Type B pancreatic cell (in vitro differentiated cells): ENCODE measurements around the gene RNASE8. TPM values are rescaled to one million over a fixed set of nuclear protein-coding genes. Genes with fewer than 3 reads are reported as not detected.
A peak's percentile ranks its signal among the peaks of the same experiment; 100 is the strongest.

ENCODE experiments used
- DNase-seq: peaks from one replicate; pipeline ENCODE4 v3.0.0; 2021; ENCODE audit warnings: mixed read lengths; ENCODE audit not compliant: unreplicated experiment; ENCODE audit errors: extremely low spot score
- H3K27ac Mint-ChIP-seq: 2 replicates; pipeline ENCODE4 v1.8.0; 2021; ENCODE audit warnings: mild to moderate bottlenecking, mixed read lengths
- H3K27me3 Mint-ChIP-seq: 2 replicates; pipeline ENCODE4 v1.8.0; 2021; ENCODE audit warnings: mixed read lengths
- H3K36me3 Mint-ChIP-seq: 2 replicates; pipeline ENCODE4 v1.8.0; 2021; ENCODE audit warnings: mixed read lengths
- H3K4me1 Mint-ChIP-seq: one replicate; pipeline ENCODE4 v1.8.0; 2021; ENCODE audit warnings: mixed read lengths; ENCODE audit not compliant: unreplicated experiment
- H3K4me3 Mint-ChIP-seq: 2 replicates; pipeline ENCODE4 v1.8.0; 2021; ENCODE audit warnings: mild to moderate bottlenecking, mixed read lengths
- H3K9me3 Mint-ChIP-seq: 2 replicates; pipeline ENCODE4 v1.8.0; 2021; ENCODE audit warnings: mixed read lengths
- total RNA-seq: library from RNA; stranded (reverse); gene quantifications from 2 replicates; pipeline ENCODE4 v1.2.1, GENCODE V29; 2021; ENCODE audit warnings: low replicate concordance
- TF ChIP-seq, protein P1 (sequence below): fragments of 200-600 bp; sonication (generic); conservative IDR thresholded peaks from 2 replicates; pipeline ENCODE4 v1.5.0; 2021; ENCODE audit warnings: antibody characterized with exemption, mild to moderate bottlenecking

RNASE8 gene
- total RNA-seq, 1 donor from 2014 or later, result not detected

DNA sequence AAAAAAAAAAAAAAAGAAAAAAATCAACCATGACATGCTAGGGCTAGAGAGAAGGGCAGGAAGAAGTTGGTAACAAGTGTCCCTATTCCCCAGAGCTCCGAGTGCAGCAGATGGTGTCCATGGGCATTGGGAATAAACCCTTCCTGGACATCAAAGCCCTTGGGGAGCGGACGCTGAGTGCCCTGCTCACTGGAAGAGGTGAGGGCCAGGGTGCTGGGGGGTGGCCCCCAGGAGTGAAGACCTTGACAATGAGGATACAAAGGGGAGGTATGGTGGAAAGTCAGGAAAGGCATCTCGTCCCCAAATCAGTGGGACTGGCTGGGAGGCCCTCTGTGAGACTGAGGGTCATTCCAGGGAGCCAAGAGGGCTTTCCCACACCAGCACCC lies 29.3 kb downstream of the RNASE8 start:
- H3K4me3 Mint-ChIP-seq, result no peak overlapping the region
- DNase-seq, result no peak
- no peaks in the 10 kb centered on the region for H3K27me3 Mint-ChIP-seq
- TF ChIP-seq, protein P1, sequence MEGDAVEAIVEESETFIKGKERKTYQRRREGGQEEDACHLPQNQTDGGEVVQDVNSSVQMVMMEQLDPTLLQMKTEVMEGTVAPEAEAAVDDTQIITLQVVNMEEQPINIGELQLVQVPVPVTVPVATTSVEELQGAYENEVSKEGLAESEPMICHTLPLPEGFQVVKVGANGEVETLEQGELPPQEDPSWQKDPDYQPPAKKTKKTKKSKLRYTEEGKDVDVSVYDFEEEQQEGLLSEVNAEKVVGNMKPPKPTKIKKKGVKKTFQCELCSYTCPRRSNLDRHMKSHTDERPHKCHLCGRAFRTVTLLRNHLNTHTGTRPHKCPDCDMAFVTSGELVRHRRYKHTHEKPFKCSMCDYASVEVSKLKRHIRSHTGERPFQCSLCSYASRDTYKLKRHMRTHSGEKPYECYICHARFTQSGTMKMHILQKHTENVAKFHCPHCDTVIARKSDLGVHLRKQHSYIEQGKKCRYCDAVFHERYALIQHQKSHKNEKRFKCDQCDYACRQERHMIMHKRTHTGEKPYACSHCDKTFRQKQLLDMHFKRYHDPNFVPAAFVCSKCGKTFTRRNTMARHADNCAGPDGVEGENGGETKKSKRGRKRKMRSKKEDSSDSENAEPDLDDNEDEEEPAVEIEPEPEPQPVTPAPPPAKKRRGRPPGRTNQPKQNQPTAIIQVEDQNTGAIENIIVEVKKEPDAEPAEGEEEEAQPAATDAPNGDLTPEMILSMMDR, result no peak
- no peaks in the 10 kb centered on the region for H3K9me3 Mint-ChIP-seq
- no peak overlapping the region for H3K27ac Mint-ChIP-seq
- H3K36me3 Mint-ChIP-seq, result peaks cover 32% of the 10 kb centered on the region
- H3K4me1 Mint-ChIP-seq, result peaks cover 11% of the 10 kb centered on the region

- TF ChIP-seq, protein P1, result no peak
- H3K9me3 Mint-ChIP-seq, result no peaks in the 10 kb centered on the region
- no peaks in the 10 kb centered on the region for H3K27me3 Mint-ChIP-seq
- peak overlapping the region; percentile 61 for H3K4me3 Mint-ChIP-seq
- H3K27ac Mint-ChIP-seq, result peak overlapping the region; percentile 48
- DNase-seq, result no peak
- peaks cover 34% of the 10 kb centered on the region for H3K36me3 Mint-ChIP-seq
- peaks cover 12% of the 10 kb centered on the region for H3K4me1 Mint-ChIP-seq
These were observed 29.9 kb downstream of the RNASE8 start for GRCh38 chr14:21087294-21088091.

DNA sequence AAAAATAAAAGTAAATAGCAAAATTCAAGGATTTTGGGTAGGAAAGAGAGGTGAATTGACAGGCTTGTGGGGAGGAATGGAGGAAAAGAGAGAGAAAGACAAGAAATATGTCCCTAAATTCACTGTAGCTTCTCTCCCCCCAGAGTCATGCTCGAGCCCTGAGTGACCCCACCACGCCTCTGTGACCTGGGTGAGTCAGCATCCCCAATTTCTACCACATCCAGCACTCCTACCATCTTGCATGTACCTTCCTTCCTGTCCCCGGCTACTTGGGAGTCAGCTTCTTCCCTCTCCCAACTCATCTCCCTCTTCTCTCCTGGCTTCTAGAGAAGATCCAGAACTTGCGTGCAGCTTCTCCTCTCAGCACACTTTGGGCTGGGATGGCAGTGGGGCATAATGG lies 31.1 kb downstream of the RNASE8 start:
- H3K9me3 Mint-ChIP-seq, result no peaks in the 10 kb centered on the region
- TF ChIP-seq, protein P1, result no peak
- H3K36me3 Mint-ChIP-seq, result peaks cover 38% of the 10 kb centered on the region
- no peak for DNase-seq
- no peaks in the 10 kb centered on the region for H3K27me3 Mint-ChIP-seq
- no peak overlapping the region for H3K4me3 Mint-ChIP-seq
- no peak overlapping the region for H3K27ac Mint-ChIP-seq
- peaks cover 21% of the 10 kb centered on the region for H3K4me1 Mint-ChIP-seq

DNA sequence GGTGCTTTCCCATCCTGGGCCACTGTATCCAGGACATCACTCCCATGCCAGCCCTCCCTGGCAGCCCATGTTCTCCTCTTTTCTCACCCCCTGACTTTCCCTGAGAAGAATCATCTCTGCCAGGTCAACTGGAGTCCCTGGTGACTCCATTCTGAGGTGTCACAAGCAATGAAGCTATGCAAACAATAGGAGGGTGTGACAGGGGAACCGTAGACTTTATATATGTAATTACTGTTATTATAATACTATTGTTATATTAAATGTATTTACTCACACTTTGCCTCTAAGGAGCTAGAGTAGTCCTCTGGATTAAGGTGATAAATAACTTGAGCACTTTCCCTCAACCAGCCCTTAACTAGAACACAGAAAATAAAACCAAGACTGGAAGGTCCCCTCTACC lies 31.6 kb downstream of the RNASE8 start:
- peaks cover 27% of the 10 kb centered on the region for H3K4me1 Mint-ChIP-seq
- DNase-seq, result no peak
- no peak overlapping the region for H3K27ac Mint-ChIP-seq
- peaks cover 34% of the 10 kb centered on the region for H3K36me3 Mint-ChIP-seq
- H3K9me3 Mint-ChIP-seq, result no peaks in the 10 kb centered on the region
- no peak overlapping the region for H3K4me3 Mint-ChIP-seq
- no peaks in the 10 kb centered on the region for H3K27me3 Mint-ChIP-seq
- TF ChIP-seq, protein P1, result no peak

GRCh38 chr14:21089877-21090193 lies 32.2 kb downstream of the RNASE8 start:
- no peaks in the 10 kb centered on the region for H3K9me3 Mint-ChIP-seq
- no peaks in the 10 kb centered on the region for H3K27me3 Mint-ChIP-seq
- TF ChIP-seq, protein P1, result no peak
- H3K36me3 Mint-ChIP-seq, result peaks cover 29% of the 10 kb centered on the region
- peaks cover 29% of the 10 kb centered on the region for H3K4me1 Mint-ChIP-seq
- H3K4me3 Mint-ChIP-seq, result no peak overlapping the region
- DNase-seq, result no peak
- no peak overlapping the region for H3K27ac Mint-ChIP-seq
